GM12864 (cell line): ENCODE measurements around the gene GFOD1.

Experiments used
- DNase-seq: peaks from one replicate; pipeline ENCODE4 v3.0.0-alpha.2; 2011; ENCODE audit warnings: low read depth
- H3K4me3 ChIP-seq: 2 replicates; pipeline ENCODE4 v1.5.1; 2011; ENCODE audit warnings: mild to moderate bottlenecking, low read depth, low read length, control low read depth
- CTCF ChIP-seq: IDR thresholded peaks from 2 replicates; pipeline ENCODE4 v1.5.1; 2011; ENCODE audit warnings: low read depth, mild to moderate bottlenecking, moderate library complexity, low read length, control low read depth, inconsistent platforms; ENCODE audit errors: missing control alignments

Gene GFOD1

GRCh38 chr6:13346245-13346644 is 141.2 kb downstream of the GFOD1 start:
- DNase-seq: no peak
- H3K4me3 ChIP-seq: no peak overlapping the region
- no peak for TF ChIP-seq CTCF

- TF ChIP-seq CTCF: no peak
- no peak overlapping the region for H3K4me3 ChIP-seq
- DNase-seq: no peak
These were observed 144.9 kb downstream of the GFOD1 start for GRCh38 chr6:13342414-13343019.

GRCh38 chr6:13339863-13340630 is 147.4 kb downstream of the GFOD1 start:
- no peak for DNase-seq
- no peak overlapping the region for H3K4me3 ChIP-seq
- no peak for TF ChIP-seq CTCF

- no peak for DNase-seq
- no peak overlapping the region for H3K4me3 ChIP-seq
- no peak for TF ChIP-seq CTCF
These were observed 149.4 kb downstream of the GFOD1 start for GRCh38 chr6:13338038-13338437.

- TF ChIP-seq CTCF: peak; percentile 90
- DNase-seq: peak; percentile 55
- no peak overlapping the region for H3K4me3 ChIP-seq
These were observed 150.8 kb downstream of the GFOD1 start for GRCh38 chr6:13336553-13336952.

GRCh38 chr6:13334953-13335352 is 152.4 kb downstream of the GFOD1 start:
- no peak for TF ChIP-seq CTCF
- no peak for DNase-seq

GRCh38 chr6:13332349-13332706 is 155.1 kb downstream of the GFOD1 start:
- DNase-seq: no peak
- H3K4me3 ChIP-seq: no peak overlapping the region
- no peak for TF ChIP-seq CTCF

More at GRCh38 chr6:13334953-13335352, 152.4 kb downstream of the GFOD1 start:
- no peak overlapping the region for H3K4me3 ChIP-seq
